Thyroid gland (tissue), 4 donors: ENCODE results near the gene ATG13. TPM values are rescaled to one million over a fixed set of nuclear protein-coding genes. Genes with fewer than 3 reads are reported as not detected.

Source experiments
- DNase-seq, 2 donors: peaks; one replicate each; pipeline ENCODE4 v3.0.0-alpha.2; 2019
- H3K27ac ChIP-seq, 3 donors: fragments of 200-600 bp; sonication (generic); 1 replicate in 2 of 3; 2 replicates in 1 of 3; pipeline ENCODE4 v1.5.1; 2016 to 2019; ENCODE audit warnings: mild to moderate bottlenecking in 1 of 3, moderate library complexity in 1 of 3
- H3K27me3 ChIP-seq: fragments of 200-600 bp; sonication (generic); one replicate; pipeline ENCODE4 v1.5.1; 2019
- H3K36me3 ChIP-seq, 2 donors: fragments of 200-600 bp; sonication (generic); one replicate each; pipeline ENCODE4 v1.5.1; 2016 to 2019
- H3K4me1 ChIP-seq, 2 donors: fragments of 200-600 bp; sonication (generic); one replicate each; pipeline ENCODE4 v1.5.1; 2017 to 2019
- H3K4me3 ChIP-seq, 3 donors: fragments of 200-600 bp; sonication (generic); replicated peaks in 1 of 3; 1 replicate in 2 of 3; 2 replicates in 1 of 3; pipeline ENCODE4 v1.5.1; 2016; ENCODE audit warnings: mild to moderate bottlenecking in 1 of 3
- H3K9me3 ChIP-seq: fragments of 200-600 bp; sonication (generic); one replicate; pipeline ENCODE4 v1.5.1; 2017
- POLR2A ChIP-seq, 2 donors: fragments of 450-650 bp; IDR thresholded peaks; one replicate each; pipeline ENCODE4 v1.6.1; 2017; ENCODE audit warnings: antibody characterized with exemption in 2 of 2, mild to moderate bottlenecking in 2 of 2, moderate library complexity in 1 of 2
- WGBS, 2 donors: methylation state at CpG; one replicate each; pipeline ENCODE4 v1.1.5; 2017; 5-methylcytosine and 5-hydroxymethylcytosine counted together
- intact Hi-C: fragments of 100-400 bp; cut with DNase I; formaldehyde crosslinking; loops from one replicate; pipeline ENCODE4 v1.15.1; 2023
- total RNA-seq, 4 donors: library from RNA; depleted of rRNA; stranded (reverse); fragments of >200 nt; gene quantifications; one replicate each; pipeline ENCODE4 v1.2.3, GENCODE V29; 2016
- TF ChIP-seq, protein P1 (sequence below), 6 experiments: fragments of 200-600 bp in 3 of 6; fragments of 450-650 bp in 3 of 6; sonication (generic) in 3 of 6; IDR thresholded peaks; one replicate each; pipeline ENCODE4 v1.5.1; 2016 to 2019; ENCODE audit warnings: antibody characterized with exemption in 6 of 6, mild to moderate bottlenecking in 2 of 6, inconsistent platforms in 1 of 6, moderate library complexity in 1 of 6

The ATG13 gene
- total RNA-seq, 4 donors from 2014 or later: 85.7 to 148 (median 113) TPM

DNA sequence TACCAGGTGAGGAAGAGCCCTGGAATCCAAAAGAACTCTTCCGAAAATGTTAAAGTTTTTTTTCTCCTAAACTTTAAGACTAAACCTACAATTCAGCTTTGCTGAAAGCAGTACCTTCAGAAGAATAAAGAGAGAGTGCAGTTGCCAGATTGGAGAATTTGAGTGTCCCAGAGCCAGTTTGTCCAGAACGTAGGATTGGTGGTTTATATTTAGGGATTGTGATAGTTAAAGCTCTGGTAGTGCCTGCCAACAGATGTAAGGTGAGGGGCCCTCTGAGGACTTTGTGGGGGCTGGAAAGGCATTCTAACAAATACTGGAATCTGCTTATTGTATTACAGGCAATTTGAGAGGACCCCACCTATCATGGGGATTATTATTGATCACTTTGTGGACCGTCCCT is 39.8 kb downstream of the ATG13 start:
- Histone ChIP-seq H3K27ac (no peak overlapping the region), H3K4me1 (no peaks in the 10 kb centered on the region), H3K27me3 (no peaks in the 10 kb centered on the region), H3K4me3 (no peak overlapping the region), H3K36me3 (peaks cover 39 to 69% of the 10 kb centered on the region in 2 donors), H3K9me3 (no peaks in the 10 kb centered on the region)
- no peak for TF ChIP-seq POLR2A (IDR thresholded peaks at IDR 0.05)
- TF ChIP-seq, protein P1, sequence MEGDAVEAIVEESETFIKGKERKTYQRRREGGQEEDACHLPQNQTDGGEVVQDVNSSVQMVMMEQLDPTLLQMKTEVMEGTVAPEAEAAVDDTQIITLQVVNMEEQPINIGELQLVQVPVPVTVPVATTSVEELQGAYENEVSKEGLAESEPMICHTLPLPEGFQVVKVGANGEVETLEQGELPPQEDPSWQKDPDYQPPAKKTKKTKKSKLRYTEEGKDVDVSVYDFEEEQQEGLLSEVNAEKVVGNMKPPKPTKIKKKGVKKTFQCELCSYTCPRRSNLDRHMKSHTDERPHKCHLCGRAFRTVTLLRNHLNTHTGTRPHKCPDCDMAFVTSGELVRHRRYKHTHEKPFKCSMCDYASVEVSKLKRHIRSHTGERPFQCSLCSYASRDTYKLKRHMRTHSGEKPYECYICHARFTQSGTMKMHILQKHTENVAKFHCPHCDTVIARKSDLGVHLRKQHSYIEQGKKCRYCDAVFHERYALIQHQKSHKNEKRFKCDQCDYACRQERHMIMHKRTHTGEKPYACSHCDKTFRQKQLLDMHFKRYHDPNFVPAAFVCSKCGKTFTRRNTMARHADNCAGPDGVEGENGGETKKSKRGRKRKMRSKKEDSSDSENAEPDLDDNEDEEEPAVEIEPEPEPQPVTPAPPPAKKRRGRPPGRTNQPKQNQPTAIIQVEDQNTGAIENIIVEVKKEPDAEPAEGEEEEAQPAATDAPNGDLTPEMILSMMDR (IDR thresholded peaks at IDR 0.05): no peak
- 95 to 99% methylated on average over 3 of the region's 3 CpGs for WGBS, 2 donors
- no peak for DNase-seq
- intact Hi-C loops: no loop called here

DNA sequence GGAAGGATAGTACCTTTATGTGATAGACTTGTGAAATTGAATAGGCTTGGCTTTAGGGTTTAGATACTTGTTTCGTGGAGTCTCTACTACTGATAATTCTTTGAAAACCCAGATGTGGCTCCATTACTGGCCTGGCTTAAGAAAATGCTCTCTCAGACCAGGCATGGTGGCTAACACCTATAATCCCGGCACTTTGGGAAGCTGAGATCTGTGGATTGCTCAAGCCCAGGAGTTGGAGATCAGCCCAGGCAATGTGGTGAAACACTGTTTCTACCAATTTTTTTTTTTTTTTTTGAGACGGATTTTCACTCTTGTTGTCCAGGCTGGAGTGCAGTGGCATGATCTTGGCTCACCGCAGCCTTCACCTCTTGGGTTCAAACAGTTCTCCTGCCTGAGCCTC is 40.9 kb downstream of the ATG13 start:
- intact Hi-C loops: no loop called here
- Histone ChIP-seq H3K36me3 (peaks cover 44 to 67% of the 10 kb centered on the region in 2 donors), H3K27me3 (no peaks in the 10 kb centered on the region), H3K4me3 (no peak overlapping the region), H3K4me1 (no peaks in the 10 kb centered on the region), H3K27ac (peak overlapping the region in 1 of 3 donors; percentile 51), H3K9me3 (no peaks in the 10 kb centered on the region)
- peak in 1 of 2 donors; percentile 19 for DNase-seq
- WGBS, 2 donors: 87 to 91% methylated on average over 4 of the region's 4 CpGs
- TF ChIP-seq POLR2A (IDR thresholded peaks at IDR 0.05): no peak

DNA sequence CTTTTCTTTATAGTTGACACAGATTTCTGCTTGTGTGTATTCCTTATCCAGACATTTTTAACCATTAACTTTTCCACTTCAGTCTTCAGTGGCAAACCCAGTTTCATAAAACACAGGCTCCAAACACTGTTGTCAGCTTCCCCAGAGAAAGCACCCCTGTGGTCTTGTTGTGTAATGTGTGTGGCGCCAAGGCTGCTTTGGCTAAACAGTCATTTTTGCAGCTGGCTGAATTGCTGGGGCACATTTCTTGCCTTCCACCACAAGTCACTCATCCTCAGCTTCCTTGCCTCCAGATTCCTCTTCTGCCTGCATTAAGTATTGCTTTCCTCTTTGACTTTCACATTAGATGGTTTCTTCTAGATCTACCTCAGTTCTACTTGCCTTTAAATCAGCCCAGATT is 42.6 kb downstream of the ATG13 start:
- intact Hi-C loops: no loop called here
- no peaks in the 10 kb centered on the region for H3K27me3 ChIP-seq
- no peak overlapping the region for H3K4me3 ChIP-seq
- H3K9me3 ChIP-seq: no peaks in the 10 kb centered on the region
- H3K27ac ChIP-seq: no peak overlapping the region
- H3K36me3 ChIP-seq: peaks cover 44 to 59% of the 10 kb centered on the region in 2 donors
- DNase-seq: no peak
- TF ChIP-seq, protein P1 (IDR thresholded peaks at IDR 0.05): no peak
- no peak for TF ChIP-seq POLR2A (IDR thresholded peaks at IDR 0.05)
- WGBS, 2 donors: 94 to 97% methylated on average over 1 of the region's 1 CpG
- H3K4me1 ChIP-seq: no peaks in the 10 kb centered on the region

DNA sequence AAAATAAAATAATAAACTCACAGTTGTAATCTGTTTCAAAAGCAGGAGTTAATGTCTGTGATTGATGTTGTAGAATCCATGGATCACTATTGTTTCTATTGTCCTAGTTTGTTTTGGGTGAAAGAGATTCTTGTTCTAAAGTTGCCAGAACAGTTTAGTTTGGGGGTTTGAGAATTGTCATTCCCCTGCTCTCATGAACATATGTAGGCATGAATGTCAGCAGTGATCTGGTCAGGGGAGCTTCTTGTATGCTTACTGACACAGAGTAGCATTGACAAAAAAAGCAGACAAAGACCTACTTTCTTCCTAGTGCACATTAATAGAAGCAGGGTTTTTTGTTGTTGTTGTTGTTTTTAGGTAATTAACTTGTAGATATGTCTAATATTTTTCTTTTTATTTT is 44.5 kb downstream of the ATG13 start:
- DNase-seq: no peak
- Histone ChIP-seq H3K4me3 (no peak overlapping the region), H3K27me3 (no peaks in the 10 kb centered on the region), H3K4me1 (peaks cover 8 to 9% of the 10 kb centered on the region in 2 donors), H3K27ac (no peak overlapping the region), H3K36me3 (peaks cover 41 to 50% of the 10 kb centered on the region in 2 donors), H3K9me3 (no peaks in the 10 kb centered on the region)
- intact Hi-C loops: no loop called here
- TF ChIP-seq, protein P1 (IDR thresholded peaks at IDR 0.05): no peak
- TF ChIP-seq POLR2A (IDR thresholded peaks at IDR 0.05): no peak

DNA sequence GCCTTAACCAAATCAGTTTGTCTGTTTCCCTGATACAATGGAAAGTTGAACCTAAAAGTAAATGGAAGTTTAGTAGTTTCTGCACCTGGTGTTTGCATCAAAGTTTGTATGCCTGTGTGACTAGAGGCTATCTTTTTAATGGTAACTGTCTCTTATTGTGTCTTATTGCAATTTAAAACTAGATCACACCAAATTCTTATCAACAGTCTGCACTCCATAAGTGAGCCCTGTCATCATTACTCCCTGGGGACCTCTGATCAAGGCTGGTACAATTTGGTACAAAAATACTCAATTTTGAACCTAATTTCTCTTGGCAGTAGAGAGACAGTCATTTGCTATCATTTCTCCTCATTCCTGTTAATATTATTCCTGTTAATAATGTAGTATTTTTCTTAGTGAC is 45.0 kb downstream of the ATG13 start:
- Histone ChIP-seq H3K4me3 (no peak overlapping the region), H3K27me3 (no peaks in the 10 kb centered on the region), H3K9me3 (no peaks in the 10 kb centered on the region), H3K27ac (no peak overlapping the region), H3K4me1 (peaks cover 14 to 15% of the 10 kb centered on the region in 2 donors), H3K36me3 (peaks cover 35 to 45% of the 10 kb centered on the region in 2 donors)
- no peak for DNase-seq
- intact Hi-C loops: no loop called here
- TF ChIP-seq, protein P1 (IDR thresholded peaks at IDR 0.05): no peak
- no peak for TF ChIP-seq POLR2A (IDR thresholded peaks at IDR 0.05)
